Stimulated activated memory B cell treated with anti-CD40 and anti-IgM and Interleukin-4, amounts not matched to agents 10 μg/mL and 1 μg/mL and 100 μg/mL, for 72 hours (primary cell): ENCODE results near the gene APOC1.
"Not testable (repeated sequence)": the region's sequence is repeated elsewhere in the genome, so short reads cannot be mapped to it uniquely, and the experiment has no call there.

Experiments
- ATAC-seq: fragments of 150-1000 bp; cut with Tn5 transposase; 2 replicates; pipeline ENCODE4 v1.10.0; 2021
- H3K27ac Mint-ChIP-seq: one replicate; pipeline ENCODE4 v1.8.0; 2022; ENCODE audit warnings: mild to moderate bottlenecking, mixed read lengths
- H3K27me3 Mint-ChIP-seq: one replicate; pipeline ENCODE4 v1.8.0; 2022; ENCODE audit warnings: mixed read lengths
- H3K36me3 Mint-ChIP-seq: one replicate; pipeline ENCODE4 v1.8.0; 2022; ENCODE audit warnings: mixed read lengths
- H3K4me1 Mint-ChIP-seq: one replicate; pipeline ENCODE4 v1.8.0; 2022; ENCODE audit warnings: mixed read lengths
- H3K4me3 Mint-ChIP-seq: one replicate; pipeline ENCODE4 v1.8.0; 2022; ENCODE audit warnings: mild to moderate bottlenecking, moderate library complexity, mixed read lengths
- H3K9me3 Mint-ChIP-seq: one replicate; pipeline ENCODE4 v1.8.0; 2022; ENCODE audit warnings: mixed read lengths

The APOC1 gene

DNA sequence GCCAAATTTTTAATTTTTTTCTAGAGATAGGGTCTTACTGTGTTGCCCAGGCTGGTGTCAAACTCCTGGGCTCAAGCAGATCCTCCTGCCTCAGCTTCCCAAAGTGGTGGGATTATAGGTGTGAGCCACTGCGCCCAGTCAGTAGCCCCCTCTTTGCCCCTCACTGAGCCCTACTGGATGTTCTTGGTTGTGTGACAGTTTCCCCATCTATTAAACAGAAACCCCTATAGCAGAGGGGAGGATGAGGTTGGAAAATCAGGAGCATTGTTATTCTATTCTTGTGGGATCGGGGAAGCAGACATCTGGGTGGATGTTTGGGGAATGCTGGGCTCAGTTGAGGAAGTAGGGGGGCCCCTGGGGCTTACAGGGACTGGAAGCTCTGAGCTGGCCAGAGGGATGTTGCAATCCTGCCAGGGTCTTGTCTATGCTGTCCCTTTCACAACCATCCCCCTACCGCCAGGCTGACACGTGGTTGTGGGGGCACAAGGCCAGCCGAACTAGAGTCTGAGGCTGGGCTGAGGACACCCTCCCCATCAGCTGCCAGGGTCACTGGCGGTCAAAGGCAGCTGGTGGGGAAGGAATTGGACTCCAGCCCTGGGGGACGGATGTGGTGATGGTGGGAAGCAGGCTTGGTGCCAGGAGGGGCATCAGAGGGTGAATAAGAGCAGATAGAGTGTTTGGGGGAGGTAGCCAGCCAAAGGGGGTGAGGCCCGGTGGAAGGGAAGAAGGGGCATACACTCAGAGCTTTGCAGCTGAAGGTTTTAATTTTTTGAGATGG lies 10.9 kb downstream of the APOC1 start:
- no peaks in the 10 kb centered on the region for H3K9me3 Mint-ChIP-seq
- peaks cover 30% of the 10 kb centered on the region for H3K27me3 Mint-ChIP-seq
- H3K36me3 Mint-ChIP-seq, result no peaks in the 10 kb centered on the region
- no peak overlapping the region for H3K27ac Mint-ChIP-seq
- no peak overlapping the region for H3K4me3 Mint-ChIP-seq
- peaks cover 15% of the 10 kb centered on the region for H3K4me1 Mint-ChIP-seq
- no peak for ATAC-seq

DNA sequence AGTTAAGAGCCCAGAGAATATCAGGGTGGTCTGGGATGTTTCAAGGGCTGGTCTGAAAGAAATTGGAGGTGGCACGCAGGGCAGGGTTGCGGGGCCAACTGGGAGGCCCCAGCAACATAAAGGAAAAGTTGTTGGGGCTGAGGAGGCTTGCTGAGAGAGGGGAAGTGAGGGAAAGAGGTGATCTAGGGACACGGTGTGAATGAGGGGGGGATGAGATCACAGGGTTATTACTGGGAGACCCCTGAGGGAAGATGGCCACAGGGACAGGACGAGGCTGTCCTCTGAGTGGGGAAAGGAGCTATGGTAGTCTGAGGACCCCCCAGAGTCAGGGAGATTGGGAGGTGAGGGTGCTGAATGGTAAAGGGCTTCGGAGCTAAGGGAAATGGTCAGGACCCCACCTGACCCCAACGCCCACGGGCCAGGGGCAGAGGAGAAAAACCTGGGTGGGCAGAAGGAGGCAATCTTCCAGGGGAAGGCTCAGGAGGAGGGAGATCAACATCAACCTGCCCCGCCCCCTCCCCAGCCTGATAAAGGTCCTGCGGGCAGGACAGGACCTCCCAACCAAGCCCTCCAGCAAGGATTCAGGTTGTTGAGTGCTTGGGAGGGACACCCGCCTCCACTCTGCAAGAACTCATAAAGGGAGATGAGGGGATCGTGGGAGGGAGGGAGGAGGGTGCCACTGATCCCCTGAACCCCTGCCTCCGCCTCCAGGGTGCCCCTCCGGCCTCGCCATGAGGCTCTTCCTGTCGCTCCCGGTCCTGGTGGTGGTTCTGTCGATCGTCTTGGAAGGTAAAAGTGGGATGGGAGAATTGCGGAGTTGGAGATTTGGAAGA lies 12.1 kb downstream of the APOC1 start:
- H3K4me3 Mint-ChIP-seq, result peak overlapping the region; percentile 78
- not testable (repeated sequence) for H3K9me3 Mint-ChIP-seq, ATAC-seq, H3K36me3 Mint-ChIP-seq
- peaks cover 15% of the 10 kb centered on the region for H3K4me1 Mint-ChIP-seq
- H3K27ac Mint-ChIP-seq, result peak overlapping the region; percentile 59
- peaks cover 30% of the 10 kb centered on the region for H3K27me3 Mint-ChIP-seq

DNA sequence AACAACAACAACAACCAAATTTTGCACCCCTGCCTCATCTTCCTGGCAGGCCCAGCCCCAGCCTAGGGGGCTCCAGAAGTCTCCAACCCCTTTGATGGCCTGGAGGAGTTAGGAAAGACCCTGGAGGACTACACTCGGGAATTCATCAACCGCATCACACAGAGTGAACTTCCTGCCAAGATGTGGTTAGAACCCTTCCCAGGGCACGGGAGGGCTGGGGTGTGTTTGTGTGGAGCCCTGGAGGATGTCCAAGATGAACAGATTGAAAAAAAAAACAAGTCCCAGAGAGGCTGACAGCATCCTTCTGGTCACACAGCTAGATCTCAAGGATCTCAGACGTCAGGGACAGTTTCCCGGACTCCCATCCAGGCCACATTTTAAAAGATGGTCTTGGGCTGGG lies 13.3 kb downstream of the APOC1 start:
- no peaks in the 10 kb centered on the region for H3K36me3 Mint-ChIP-seq
- H3K27me3 Mint-ChIP-seq, result peaks cover 30% of the 10 kb centered on the region
- H3K27ac Mint-ChIP-seq, result no peak overlapping the region
- no peak overlapping the region for H3K4me3 Mint-ChIP-seq
- H3K9me3 Mint-ChIP-seq, result no peaks in the 10 kb centered on the region
- peaks cover 15% of the 10 kb centered on the region for H3K4me1 Mint-ChIP-seq
- ATAC-seq, result no peak

DNA sequence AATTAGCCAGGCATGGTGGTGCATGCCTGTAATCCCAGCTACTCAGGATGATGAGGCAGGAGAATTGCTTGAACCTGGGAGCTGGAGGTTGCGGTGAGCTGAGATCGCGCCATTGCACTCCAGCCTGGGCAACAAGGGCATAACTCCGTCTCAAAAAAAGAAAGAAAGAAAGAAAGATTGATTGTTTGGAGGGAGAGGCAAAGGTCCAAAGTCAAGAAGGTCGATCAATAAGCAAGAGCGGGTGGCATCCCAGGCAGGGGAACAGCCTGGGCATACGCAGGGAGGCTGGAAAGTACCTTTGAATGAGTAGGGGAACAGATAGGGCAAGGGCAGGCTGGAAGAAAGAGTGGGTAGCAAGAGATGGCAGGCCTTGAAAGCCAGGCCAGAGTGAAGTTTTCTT lies 15.7 kb downstream of the APOC1 start:
- no peak overlapping the region for H3K4me3 Mint-ChIP-seq
- no peaks in the 10 kb centered on the region for H3K36me3 Mint-ChIP-seq
- H3K27me3 Mint-ChIP-seq, result peaks cover 26% of the 10 kb centered on the region
- no peaks in the 10 kb centered on the region for H3K9me3 Mint-ChIP-seq
- H3K27ac Mint-ChIP-seq, result no peak overlapping the region
- H3K4me1 Mint-ChIP-seq, result peaks cover 15% of the 10 kb centered on the region
- no peak for ATAC-seq

DNA sequence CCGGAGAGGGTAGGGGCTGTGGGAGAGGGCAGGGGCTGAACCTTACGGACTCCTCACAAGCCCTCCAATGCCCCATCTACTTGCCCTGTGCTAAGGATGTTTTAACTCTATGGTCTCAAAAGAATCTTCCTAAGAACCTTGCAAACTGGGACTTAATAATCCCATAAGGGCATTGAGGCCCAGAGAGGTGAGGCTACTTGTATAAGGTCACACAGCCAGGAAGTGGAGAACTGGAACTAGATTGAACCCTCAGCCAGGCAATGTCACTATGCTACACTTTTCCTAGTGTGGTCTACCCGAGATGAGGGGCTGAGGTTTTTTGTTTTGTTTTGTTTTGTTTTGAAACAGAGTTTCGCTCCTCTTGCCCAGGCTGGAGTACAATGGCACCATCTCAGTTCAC lies 17.1 kb downstream of the APOC1 start:
- H3K9me3 Mint-ChIP-seq, result no peaks in the 10 kb centered on the region
- ATAC-seq, result no peak
- no peaks in the 10 kb centered on the region for H3K36me3 Mint-ChIP-seq
- H3K27ac Mint-ChIP-seq, result no peak overlapping the region
- H3K27me3 Mint-ChIP-seq, result peaks cover 12% of the 10 kb centered on the region
- no peak overlapping the region for H3K4me3 Mint-ChIP-seq
- H3K4me1 Mint-ChIP-seq, result peaks cover 8% of the 10 kb centered on the region

DNA sequence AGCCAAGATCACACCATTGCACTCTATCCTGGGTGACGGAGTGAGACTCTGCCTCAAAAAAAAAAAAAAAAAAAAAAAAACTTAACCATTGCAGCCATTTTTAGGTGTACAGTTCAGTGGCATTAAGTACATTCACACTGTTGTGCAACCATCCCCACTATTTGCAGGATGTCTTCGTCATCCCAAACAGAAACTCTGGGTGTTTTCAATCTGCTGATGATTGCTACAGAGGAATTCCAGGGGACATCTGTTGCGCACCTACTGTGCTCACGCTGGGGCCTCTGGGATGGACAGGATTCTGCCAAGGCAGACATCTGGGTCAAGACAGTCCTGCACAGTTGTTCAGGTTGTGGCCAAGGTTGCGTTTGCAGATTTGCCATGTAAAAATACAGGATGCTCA lies 25.3 kb downstream of the APOC1 start:
- H3K27ac Mint-ChIP-seq, result no peak overlapping the region
- H3K4me3 Mint-ChIP-seq, result no peak overlapping the region
- H3K9me3 Mint-ChIP-seq, result no peaks in the 10 kb centered on the region
- no peak for ATAC-seq
- no peaks in the 10 kb centered on the region for H3K27me3 Mint-ChIP-seq
- peaks cover 31% of the 10 kb centered on the region for H3K4me1 Mint-ChIP-seq
- H3K36me3 Mint-ChIP-seq, result no peaks in the 10 kb centered on the region

DNA sequence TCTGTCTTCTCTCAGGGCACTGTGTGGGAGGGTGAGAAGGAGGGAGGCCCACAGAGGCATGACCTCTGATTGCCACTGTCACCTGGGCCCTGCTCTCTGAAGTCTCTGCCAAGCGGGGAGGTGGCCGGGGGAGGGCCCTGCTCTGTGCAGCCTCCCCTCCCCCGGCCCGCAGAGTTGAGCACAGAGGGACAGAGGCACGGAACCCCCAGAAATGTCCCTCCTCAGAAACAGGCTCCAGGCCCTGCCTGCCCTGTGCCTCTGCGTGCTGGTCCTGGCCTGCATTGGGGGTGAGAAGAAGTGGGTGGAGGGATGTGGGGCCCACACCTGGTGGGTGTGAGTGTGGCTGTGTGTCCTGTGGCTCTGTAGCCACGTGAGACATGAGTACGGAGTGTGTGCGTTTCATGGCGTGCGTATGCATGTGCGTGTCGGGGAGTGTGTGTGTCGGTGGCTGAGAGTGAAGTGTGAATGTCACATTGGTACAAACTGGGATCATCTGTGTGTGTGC lies 27.7 kb downstream of the APOC1 start, which contains the start of gene APOC4:
Gene APOC4, plus strand, starts transcription at position 171 of the 505 bp plus-strand sequence. Its CDS starts 41 bp downstream, at position 212.
- peak within 1 kb of the TSS; percentile 0 for H3K4me3 Mint-ChIP-seq
- H3K27me3 Mint-ChIP-seq, result no peaks in the 10 kb centered on the region
- peaks cover 33% of the 10 kb centered on the region for H3K4me1 Mint-ChIP-seq
- H3K36me3 Mint-ChIP-seq, result no peaks in the 10 kb centered on the region
- no peaks in the 10 kb centered on the region for H3K9me3 Mint-ChIP-seq
- ATAC-seq, result no peak
- no peak within 1 kb of the TSS for H3K27ac Mint-ChIP-seq

DNA sequence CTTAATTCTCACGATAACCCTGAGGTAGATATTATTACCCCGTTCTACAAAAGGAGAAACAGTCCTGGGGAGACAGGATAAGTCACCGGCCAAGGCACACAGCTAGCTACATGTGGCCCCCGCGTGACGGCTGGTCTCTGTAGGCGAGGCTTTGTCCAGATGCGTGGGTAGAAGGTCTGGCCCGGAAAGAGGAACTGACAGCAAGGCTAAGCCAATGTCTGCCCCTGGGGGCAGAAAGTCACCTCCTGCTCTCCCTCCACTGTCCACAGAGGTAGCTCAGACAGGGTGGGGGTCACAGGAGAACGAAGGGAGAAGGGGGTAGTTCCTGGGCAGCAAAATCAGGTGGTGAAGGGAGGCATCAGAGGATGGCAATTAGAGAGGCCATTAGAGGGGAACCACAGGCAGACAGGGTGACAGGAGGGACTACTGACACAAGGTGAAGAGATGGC lies 29.4 kb downstream of the APOC1 start:
- no peaks in the 10 kb centered on the region for H3K27me3 Mint-ChIP-seq
- H3K4me3 Mint-ChIP-seq, result peak overlapping the region; percentile 38
- no peaks in the 10 kb centered on the region for H3K36me3 Mint-ChIP-seq
- peaks cover 33% of the 10 kb centered on the region for H3K4me1 Mint-ChIP-seq
- H3K9me3 Mint-ChIP-seq, result no peaks in the 10 kb centered on the region
- peak; percentile 95 for ATAC-seq
- H3K27ac Mint-ChIP-seq, result peak overlapping the region; percentile 92

DNA sequence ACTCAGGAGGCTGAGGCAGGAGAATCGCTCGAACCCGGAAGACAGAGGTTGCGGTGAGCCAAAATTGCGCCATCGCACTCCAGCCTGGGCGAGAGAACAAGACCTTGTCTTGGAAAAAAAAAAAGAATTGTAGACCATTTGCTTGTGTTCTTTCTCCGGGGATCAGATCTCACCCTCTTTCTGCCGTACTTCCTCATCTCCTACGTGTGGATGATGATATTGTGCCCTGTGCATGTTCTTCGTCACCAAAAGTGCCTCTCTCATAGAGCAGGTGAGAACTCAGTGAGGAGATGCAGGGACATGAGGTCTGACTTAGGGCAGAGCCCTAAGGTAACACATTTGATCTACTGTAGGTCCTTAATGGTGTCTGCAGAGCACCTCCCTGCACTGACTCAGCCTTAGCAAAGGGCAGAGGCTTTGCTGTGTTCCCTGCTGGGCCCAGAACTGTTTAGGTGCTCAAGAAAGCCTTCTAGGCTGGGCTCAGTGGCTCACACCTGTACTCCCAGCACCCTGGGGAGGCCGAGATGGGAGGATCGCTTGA lies 32.7 kb downstream of the APOC1 start:
- Mint-ChIP-seq H3K27ac (no peak overlapping the region), H3K4me3 (no peak overlapping the region), H3K27me3 (no peaks in the 10 kb centered on the region), H3K36me3 (no peaks in the 10 kb centered on the region), H3K4me1 (peaks cover 27% of the 10 kb centered on the region), H3K9me3 (no peaks in the 10 kb centered on the region)
- no peak for ATAC-seq

DNA sequence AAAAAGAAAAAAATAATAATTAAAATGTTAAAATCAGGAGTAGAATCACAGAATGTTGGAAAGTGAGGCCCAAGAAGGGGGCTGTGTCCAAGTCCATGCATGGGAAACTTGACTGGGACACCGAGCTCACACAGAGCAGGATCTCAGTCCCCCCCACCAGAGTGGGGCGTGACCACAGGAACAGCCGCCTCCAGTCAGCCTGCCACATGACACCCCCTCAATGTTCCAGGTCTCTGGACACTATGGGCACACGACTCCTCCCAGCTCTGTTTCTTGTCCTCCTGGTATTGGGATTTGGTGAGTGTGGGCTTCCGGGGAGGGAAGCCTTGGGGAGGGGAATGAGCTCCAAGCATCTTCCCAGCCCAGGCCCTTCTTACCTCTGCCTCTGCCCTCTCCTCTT lies 33.8 kb downstream of the APOC1 start:
- no peaks in the 10 kb centered on the region for H3K9me3 Mint-ChIP-seq
- no peaks in the 10 kb centered on the region for H3K27me3 Mint-ChIP-seq
- H3K27ac Mint-ChIP-seq, result peak overlapping the region; percentile 1
- ATAC-seq, result no peak
- peaks cover 21% of the 10 kb centered on the region for H3K4me1 Mint-ChIP-seq
- H3K36me3 Mint-ChIP-seq, result no peaks in the 10 kb centered on the region
- H3K4me3 Mint-ChIP-seq, result no peak overlapping the region

DNA sequence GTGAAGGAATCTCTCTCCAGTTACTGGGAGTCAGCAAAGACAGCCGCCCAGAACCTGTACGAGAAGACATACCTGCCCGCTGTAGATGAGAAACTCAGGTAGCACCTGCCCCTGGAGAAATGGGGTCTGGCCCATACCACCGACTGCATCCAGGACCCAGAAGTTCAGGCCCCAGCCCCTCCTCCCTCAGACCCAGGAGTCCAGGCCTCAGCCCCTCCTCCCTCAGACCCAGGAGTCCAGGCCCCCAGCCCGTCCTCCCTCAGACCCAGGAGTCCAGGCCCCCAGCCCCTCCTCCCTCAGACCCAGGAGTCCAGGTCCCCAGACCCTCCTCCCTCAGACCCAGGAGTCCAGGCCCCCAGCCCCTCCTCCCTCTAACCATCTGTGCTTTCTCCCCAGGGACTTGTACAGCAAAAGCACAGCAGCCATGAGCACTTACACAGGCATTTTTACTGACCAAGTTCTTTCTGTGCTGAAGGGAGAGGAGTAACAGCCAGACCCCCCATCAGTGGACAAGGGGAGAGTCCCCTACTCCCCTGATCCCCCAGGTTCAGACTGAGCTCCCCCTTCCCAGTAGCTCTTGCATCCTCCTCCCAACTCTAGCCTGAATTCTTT lies 34.5 kb downstream of the APOC1 start:
- no peak overlapping the region for H3K4me3 Mint-ChIP-seq
- no peak for ATAC-seq
- peak overlapping the region; percentile 1 for H3K27ac Mint-ChIP-seq
- no peaks in the 10 kb centered on the region for H3K27me3 Mint-ChIP-seq
- no peaks in the 10 kb centered on the region for H3K9me3 Mint-ChIP-seq
- H3K36me3 Mint-ChIP-seq, result no peaks in the 10 kb centered on the region
- H3K4me1 Mint-ChIP-seq, result peaks cover 23% of the 10 kb centered on the region

DNA sequence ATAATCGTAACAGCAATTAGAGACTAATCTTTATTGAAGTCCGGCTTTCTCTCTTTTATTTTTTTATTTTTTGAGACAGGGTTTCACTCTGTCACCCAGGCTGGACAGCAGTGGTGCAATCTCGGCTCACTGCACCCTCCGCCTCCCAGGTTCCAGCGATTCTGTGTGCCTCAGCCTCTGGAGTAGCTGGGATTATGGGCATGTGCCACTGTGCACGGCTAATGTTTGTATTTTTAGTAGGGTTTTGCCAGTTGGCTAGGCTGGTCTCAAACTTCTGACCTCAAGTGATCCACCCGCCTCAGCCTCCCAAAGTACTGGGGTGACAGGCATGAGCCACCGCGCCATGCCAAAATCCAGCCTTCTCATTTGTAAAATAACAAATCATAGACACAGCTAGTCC lies 35.1 kb downstream of the APOC1 start:
- no peaks in the 10 kb centered on the region for H3K27me3 Mint-ChIP-seq
- no peak overlapping the region for H3K4me3 Mint-ChIP-seq
- H3K27ac Mint-ChIP-seq, result peak overlapping the region; percentile 1
- no peaks in the 10 kb centered on the region for H3K9me3 Mint-ChIP-seq
- ATAC-seq, result no peak
- H3K36me3 Mint-ChIP-seq, result no peaks in the 10 kb centered on the region
- H3K4me1 Mint-ChIP-seq, result peaks cover 20% of the 10 kb centered on the region

DNA sequence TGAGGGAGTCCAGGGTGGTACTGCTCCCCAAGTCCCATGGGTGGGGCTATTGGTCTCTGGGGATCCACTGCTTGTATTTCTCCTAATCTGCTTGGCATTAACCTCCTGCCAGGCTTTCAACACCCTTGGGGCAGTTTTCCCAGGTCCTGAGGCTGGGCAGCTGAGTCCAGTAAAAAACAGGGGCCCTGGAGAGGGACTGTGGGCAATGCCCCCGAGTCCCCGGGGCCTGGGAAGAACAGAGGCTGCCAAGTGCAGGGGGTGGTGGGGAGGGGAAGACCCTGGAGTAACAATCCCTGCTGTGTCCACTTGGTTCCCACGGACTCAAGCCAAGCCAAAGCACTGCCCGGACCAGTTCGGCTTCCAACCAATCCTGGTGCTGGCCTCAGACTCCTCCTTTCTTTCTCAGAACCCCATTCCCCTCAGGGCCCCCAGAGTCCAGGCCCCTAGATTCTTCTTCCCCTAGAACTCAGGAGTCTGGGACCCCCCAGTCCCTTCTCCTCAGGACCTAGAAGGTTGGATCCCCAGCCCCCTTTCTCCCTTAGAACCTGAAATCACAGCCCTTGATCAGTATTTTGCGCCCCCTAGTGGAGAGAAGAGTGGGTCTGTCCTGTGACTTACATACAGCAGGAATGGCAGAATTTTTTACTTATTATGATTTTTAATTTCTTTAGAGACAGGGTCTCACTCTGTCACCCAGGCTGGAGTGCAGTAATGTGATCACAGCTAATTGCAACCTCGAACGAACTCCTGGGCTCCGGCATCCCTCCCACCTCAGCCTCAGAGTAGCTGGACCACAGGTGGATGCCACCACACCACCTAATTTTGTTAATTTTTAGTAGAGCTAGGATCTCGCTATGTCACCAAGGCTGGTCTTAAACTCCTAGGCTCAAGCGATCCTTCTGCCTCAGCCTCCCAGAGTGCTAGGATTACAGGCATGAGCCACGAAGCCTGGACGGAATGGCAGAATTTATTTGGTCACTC lies 37.1 kb downstream of the APOC1 start:
- Mint-ChIP-seq H3K27me3 (no peaks in the 10 kb centered on the region), H3K27ac (no peak overlapping the region), H3K4me3 (no peak overlapping the region), H3K4me1 (peaks cover 26% of the 10 kb centered on the region), H3K9me3 (no peaks in the 10 kb centered on the region), H3K36me3 (no peaks in the 10 kb centered on the region)
- ATAC-seq, result no peak

DNA sequence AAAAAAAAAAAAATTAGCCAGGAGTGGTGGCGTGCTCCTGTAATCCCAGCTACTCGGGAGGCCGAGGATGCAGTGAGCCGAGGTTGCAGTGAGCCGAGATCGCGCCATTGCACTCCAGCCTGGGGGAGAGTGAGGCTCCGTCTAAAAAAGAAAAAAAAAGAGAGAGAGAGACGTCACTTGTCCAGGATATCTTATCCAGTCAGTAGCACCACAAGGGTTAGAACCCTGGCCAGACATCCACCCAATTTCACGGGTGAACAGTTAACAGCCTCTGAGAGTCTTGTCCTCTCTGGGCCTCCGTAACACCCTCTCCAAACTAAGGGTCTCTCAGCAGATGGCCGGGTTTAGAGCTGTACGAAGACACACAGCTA lies 39.9 kb downstream of the APOC1 start:
- peak; percentile 4 for ATAC-seq
- peak overlapping the region; percentile 91 for H3K27ac Mint-ChIP-seq
- no peaks in the 10 kb centered on the region for H3K36me3 Mint-ChIP-seq
- H3K27me3 Mint-ChIP-seq, result no peaks in the 10 kb centered on the region
- no peaks in the 10 kb centered on the region for H3K9me3 Mint-ChIP-seq
- H3K4me3 Mint-ChIP-seq, result peak overlapping the region; percentile 99
- H3K4me1 Mint-ChIP-seq, result peaks cover 46% of the 10 kb centered on the region
